Body of pancreas (tissue), 4 donors: ENCODE results near the gene CCNG1.

Source experiments
- POLR2A ChIP-seq, 3 donors: fragments of 450-650 bp; IDR thresholded peaks; one replicate each; pipeline ENCODE4 v1.6.1; 2016; ENCODE audit warnings: antibody characterized with exemption in 3 of 3, mild to moderate bottlenecking in 2 of 3
- TF ChIP-seq, protein P1 (sequence below), 7 experiments: fragments of 450-650 bp in 4 of 7; fragments of 200-600 bp in 3 of 7; sonication (generic) in 3 of 7; IDR thresholded peaks; one replicate each; pipeline ENCODE4 v1.5.1; 2016 to 2019; ENCODE audit warnings: antibody characterized with exemption in 7 of 7

DNA sequence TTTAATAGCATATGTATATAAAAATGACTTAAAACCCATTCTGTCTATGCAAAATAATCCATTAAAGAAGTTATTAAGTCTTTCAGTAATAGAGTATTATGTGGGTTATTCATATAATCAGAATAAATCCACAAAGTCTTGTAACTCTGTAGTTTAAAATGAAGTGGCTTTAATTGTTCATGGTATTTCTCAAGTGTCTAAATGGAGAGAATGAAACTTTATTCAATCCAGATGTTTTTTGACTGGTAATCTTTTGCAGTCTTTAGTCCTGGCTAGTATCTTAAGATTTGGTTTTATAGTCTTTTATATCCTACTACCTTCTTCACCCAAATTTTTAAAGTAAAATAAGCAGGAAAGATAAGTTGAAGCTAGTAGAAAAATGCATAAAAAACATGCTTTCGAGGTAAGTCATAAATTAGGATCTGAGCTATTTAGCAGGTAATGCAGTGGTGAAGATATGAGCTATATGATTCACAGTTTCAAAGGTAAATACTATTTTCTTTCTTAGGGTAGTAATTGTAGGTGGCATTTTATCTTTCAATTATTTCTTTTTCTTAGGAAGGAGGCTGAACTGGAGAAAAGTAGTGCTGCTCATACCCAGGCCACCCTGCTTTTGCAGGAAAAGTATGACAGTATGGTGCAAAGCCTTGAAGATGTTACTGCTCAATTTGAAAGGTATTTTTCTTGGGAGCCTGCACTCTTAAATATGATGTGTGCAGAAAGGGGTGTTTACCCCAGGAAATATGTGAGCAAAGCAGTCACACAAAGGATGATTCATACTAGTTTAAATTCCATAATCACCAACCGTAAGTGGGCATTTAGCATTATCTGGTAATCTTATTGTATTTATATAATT lies 41.0 kb downstream of the CCNG1 start:
- TF ChIP-seq, protein P1, sequence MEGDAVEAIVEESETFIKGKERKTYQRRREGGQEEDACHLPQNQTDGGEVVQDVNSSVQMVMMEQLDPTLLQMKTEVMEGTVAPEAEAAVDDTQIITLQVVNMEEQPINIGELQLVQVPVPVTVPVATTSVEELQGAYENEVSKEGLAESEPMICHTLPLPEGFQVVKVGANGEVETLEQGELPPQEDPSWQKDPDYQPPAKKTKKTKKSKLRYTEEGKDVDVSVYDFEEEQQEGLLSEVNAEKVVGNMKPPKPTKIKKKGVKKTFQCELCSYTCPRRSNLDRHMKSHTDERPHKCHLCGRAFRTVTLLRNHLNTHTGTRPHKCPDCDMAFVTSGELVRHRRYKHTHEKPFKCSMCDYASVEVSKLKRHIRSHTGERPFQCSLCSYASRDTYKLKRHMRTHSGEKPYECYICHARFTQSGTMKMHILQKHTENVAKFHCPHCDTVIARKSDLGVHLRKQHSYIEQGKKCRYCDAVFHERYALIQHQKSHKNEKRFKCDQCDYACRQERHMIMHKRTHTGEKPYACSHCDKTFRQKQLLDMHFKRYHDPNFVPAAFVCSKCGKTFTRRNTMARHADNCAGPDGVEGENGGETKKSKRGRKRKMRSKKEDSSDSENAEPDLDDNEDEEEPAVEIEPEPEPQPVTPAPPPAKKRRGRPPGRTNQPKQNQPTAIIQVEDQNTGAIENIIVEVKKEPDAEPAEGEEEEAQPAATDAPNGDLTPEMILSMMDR (IDR thresholded peaks at IDR 0.05): no peak
- no peak for TF ChIP-seq POLR2A (IDR thresholded peaks at IDR 0.05)
